Activated B cell treated with CpG ODN at 0.5 μM for 24 hours (primary cell): ENCODE measurements around the gene LENG8. TPM values are rescaled to one million over a fixed set of nuclear protein-coding genes. Genes with fewer than 3 reads are reported as not detected.

ENCODE experiments used
- ATAC-seq: fragments of 200-7000 bp; cut with Tn5 transposase; one replicate; pipeline ENCODE4 v1.10.0; 2021; ENCODE audit warnings: low read depth, mild to moderate bottlenecking, moderate library complexity
- CTCF ChIA-PET: fragments of 350-600 bp; sonication (Branson Sonifier 250); formaldehyde crosslinking; loops from one replicate; lab custom pipeline; 2021; ENCODE audit warnings: antibody characterized with exemption; lab: Charles Lee
- POLR2A ChIA-PET: fragments of 350-600 bp; sonication (Branson Sonifier 250); formaldehyde crosslinking; loops from one replicate; lab custom pipeline; 2021; ENCODE audit warnings: antibody characterized with exemption; lab: Charles Lee
- DNase-seq: peaks from one replicate; pipeline ENCODE4 v3.0.0; 2022
- H3K27ac Mint-ChIP-seq: one replicate; pipeline ENCODE4 v1.8.0; 2020; ENCODE audit warnings: mixed read lengths
- H3K27me3 Mint-ChIP-seq: one replicate; pipeline ENCODE4 v1.8.0; 2021; ENCODE audit warnings: mixed read lengths
- H3K36me3 Mint-ChIP-seq: one replicate; pipeline ENCODE4 v1.8.0; 2021; ENCODE audit warnings: low read depth, mixed read lengths
- H3K4me1 Mint-ChIP-seq: one replicate; pipeline ENCODE4 v1.8.0; 2021; ENCODE audit warnings: mixed read lengths
- H3K4me3 Mint-ChIP-seq: one replicate; pipeline ENCODE4 v1.8.0; 2020; ENCODE audit warnings: mild to moderate bottlenecking, mixed read lengths
- H3K9me3 Mint-ChIP-seq: one replicate; pipeline ENCODE4 v1.8.0; 2020; ENCODE audit warnings: mixed read lengths
- intact Hi-C: fragments of 100-400 bp; cut with micrococcal nuclease; formaldehyde crosslinking; loops from one replicate; pipeline ENCODE4 v1.15.1; 2024
- total RNA-seq: library from RNA; stranded (reverse); gene quantifications from 2 replicates; pipeline ENCODE4 v1.2.3, GENCODE V29; 2022
- TF ChIP-seq, protein P1 (sequence below): fragments of 200-600 bp; IDR thresholded peaks from one replicate; pipeline ENCODE4 v1.8.0; 2022; ENCODE audit warnings: antibody characterized with exemption, mild to moderate bottlenecking

Gene LENG8
- total RNA-seq, 1 donor from 2014 or later: 363 TPM

DNA sequence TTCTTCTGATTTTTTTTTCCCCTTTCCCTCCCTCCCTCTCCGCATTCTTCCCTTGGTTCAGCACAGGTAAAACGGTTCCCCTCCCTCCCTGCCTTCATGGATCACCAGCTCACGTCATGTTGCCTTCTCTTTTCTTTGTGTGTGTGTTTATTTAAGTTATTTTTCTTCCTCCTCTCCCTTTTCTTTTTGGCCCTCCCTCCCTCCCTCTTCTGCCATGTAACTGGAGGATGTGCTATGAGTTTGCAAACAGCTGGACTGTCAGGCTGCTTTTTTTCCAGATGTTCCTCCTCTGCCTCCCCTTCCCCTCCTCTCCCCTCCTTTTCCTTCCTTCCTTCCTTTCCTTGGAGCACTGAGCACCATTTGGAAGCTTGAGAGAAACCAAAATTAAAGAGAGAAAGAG is 12.6 kb downstream of the LENG8 start:
- CTCF ChIA-PET: no interaction called here
- H3K36me3 Mint-ChIP-seq: peaks cover 59% of the 10 kb centered on the region
- peak overlapping the region; percentile 11 for H3K27ac Mint-ChIP-seq
- intact Hi-C loops: loop anchor here (5.0 to 10.0 kb wide), 3 partner anchors 156 to 1183 kb away; partner anchors contain the start of genes CCDC106, PPP6R1, ZNF580 and ZNF581
- TF ChIP-seq, protein P1, sequence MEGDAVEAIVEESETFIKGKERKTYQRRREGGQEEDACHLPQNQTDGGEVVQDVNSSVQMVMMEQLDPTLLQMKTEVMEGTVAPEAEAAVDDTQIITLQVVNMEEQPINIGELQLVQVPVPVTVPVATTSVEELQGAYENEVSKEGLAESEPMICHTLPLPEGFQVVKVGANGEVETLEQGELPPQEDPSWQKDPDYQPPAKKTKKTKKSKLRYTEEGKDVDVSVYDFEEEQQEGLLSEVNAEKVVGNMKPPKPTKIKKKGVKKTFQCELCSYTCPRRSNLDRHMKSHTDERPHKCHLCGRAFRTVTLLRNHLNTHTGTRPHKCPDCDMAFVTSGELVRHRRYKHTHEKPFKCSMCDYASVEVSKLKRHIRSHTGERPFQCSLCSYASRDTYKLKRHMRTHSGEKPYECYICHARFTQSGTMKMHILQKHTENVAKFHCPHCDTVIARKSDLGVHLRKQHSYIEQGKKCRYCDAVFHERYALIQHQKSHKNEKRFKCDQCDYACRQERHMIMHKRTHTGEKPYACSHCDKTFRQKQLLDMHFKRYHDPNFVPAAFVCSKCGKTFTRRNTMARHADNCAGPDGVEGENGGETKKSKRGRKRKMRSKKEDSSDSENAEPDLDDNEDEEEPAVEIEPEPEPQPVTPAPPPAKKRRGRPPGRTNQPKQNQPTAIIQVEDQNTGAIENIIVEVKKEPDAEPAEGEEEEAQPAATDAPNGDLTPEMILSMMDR: no peak
- H3K4me3 Mint-ChIP-seq: no peak overlapping the region
- DNase-seq: no peak
- H3K4me1 Mint-ChIP-seq: peaks cover 31% of the 10 kb centered on the region
- H3K27me3 Mint-ChIP-seq: no peaks in the 10 kb centered on the region
- H3K9me3 Mint-ChIP-seq: no peaks in the 10 kb centered on the region
- POLR2A ChIA-PET: interaction anchor here (0.7 to 3.4 kb wide), 5 partner anchors 10 to 155 kb away, joined by 3 to 78 read pairs (median 4); partner anchors contain the start of gene LENG8
- no peak for ATAC-seq

DNA sequence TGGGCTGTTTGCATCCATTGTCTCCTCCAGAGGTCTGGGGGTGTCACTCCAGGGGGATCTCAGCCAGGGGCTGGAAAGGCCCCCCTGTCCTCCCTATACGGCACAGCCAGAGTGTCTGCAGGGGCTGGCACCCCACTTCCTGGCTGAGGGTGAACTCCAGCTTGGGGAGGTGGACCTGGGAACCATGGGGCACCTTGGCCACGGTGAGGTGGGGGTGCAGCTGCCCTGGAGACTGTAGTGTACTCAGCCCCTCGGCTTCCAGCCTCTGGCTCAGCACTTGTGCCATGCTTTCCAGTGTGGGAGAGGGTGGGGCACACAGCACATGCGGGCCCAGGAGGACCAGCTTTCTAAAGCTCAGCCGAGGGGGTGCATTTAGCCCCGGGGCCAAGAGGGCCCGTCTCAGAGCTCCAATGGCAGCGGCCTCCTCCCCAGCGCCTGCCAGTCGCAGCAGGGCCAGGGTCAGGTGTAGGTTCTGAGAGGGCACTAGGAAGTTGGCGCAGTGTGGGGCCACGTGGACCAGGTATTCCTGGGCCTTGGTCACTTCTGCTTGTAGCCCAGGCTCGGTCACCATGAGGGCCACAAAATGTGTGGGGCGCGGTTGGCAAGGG is 13.2 kb downstream of the LENG8 start:
- TF ChIP-seq, protein P1: no peak
- intact Hi-C loops: loop anchor here (5.0 to 10.0 kb wide), 3 partner anchors 155 to 1183 kb away; partner anchors contain the start of genes CCDC106, PPP6R1, ZNF580 and ZNF581
- Mint-ChIP-seq H3K9me3 (no peaks in the 10 kb centered on the region), H3K27me3 (no peaks in the 10 kb centered on the region), H3K27ac (peak overlapping the region; percentile 70), H3K4me3 (peak overlapping the region; percentile 32), H3K36me3 (peaks cover 54% of the 10 kb centered on the region), H3K4me1 (peaks cover 31% of the 10 kb centered on the region)
- ChIA-PET POLR2A (interaction anchor here (0.7 to 3.4 kb wide), 7 partner anchors 8 to 155 kb away, joined by 3 to 78 read pairs (median 4); partner anchors contain the start of gene LENG8), CTCF (no interaction called here)
- no peak for ATAC-seq
- no peak for DNase-seq

DNA sequence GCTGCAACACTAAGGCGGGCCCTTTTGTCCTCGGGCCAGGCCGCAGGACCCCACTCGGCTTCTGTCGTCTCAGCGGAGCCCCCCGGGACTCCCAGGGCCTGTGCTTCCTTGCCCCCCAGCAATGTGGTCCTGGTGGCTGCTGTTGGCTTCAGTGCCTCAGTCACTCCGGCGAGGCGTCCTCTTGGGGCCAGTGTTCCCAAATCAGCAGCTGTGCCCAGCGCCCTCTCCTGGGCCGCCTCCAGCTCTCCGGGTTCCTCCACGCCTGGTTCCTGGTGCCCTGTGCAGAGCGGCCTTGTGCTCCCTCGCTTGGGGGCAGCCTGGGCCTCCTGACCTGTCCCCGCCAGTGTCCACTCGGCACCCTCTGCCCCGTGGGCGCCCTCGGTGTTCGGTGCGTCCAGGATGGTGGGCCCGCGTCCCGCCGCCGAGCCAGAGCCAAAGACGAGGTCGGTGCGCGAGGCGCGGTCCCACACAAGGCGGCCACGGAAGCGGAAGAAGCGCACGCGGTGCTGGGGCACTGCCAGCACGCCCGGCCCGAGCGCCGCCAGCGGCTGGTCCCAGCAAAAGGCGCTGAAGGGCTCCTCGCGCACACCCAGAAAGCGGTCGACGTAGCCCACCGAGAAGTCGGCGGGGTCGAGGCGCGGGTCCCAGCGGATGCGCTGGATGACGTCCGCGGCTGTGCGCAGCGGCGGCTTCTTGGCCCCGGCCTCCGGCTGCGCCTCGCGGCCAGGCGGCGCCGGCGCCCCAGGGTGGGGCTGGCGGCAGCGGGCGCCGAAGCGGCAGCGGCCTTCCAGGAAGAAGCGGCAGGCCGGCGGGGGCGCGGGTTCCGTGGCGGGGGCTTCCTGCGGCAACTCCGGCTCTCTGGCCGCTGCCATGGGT is 13.9 kb downstream of the LENG8 start:
- CTCF ChIA-PET: no interaction called here
- ATAC-seq: peak; percentile 7
- TF ChIP-seq, protein P1: no peak
- Mint-ChIP-seq H3K27ac (peak overlapping the region; percentile 90), H3K36me3 (peaks cover 46% of the 10 kb centered on the region), H3K9me3 (no peaks in the 10 kb centered on the region), H3K4me1 (peaks cover 31% of the 10 kb centered on the region), H3K4me3 (peak overlapping the region; percentile 82), H3K27me3 (no peaks in the 10 kb centered on the region)
- intact Hi-C loops: loop anchor here (1.0 to 10.0 kb wide), 4 partner anchors 14 to 1182 kb away; partner anchors contain the start of genes CCDC106, LENG8, PPP6R1 and ZNF580
- peak; percentile 68 for DNase-seq
- POLR2A ChIA-PET: interaction anchor here (0.5 to 3.4 kb wide), 21 partner anchors 9 to 1192 kb away, joined by 3 to 78 read pairs (median 4); partner anchors contain the start of genes CNOT3, LENG8, MBOAT7 and PRKCG

DNA sequence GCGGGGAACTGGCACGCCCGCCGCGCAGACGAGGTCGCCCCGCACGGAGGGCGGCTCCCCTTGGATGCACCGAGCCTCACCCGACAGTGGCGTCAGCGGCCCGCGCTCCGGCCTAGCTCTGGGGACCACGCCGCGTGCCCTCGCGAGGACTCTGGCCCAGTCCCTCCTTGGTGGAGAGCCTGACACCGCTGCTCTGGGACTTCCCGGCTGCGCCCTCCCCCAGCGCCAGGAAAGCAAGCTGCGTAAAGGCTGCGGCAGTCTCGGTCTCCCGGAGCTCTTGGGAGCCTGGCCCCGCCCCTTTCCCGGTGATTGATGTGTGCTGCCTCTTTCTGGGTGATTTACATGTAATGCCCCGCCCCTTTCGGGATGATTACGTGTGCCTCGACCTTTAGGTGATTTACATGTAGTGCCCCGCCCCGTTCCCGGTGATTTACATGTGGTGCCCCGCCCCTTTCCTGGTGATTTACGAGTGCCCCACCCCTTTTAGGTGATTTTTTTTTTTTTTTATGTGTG is 14.6 kb downstream of the LENG8 start, which contains the start of gene LENG9:
Gene LENG9, minus strand, starts transcription at position 248 of the 513 bp plus-strand sequence. CDS start 252 bp downstream, outside the sequence.
- TF ChIP-seq, protein P1: no peak
- ATAC-seq (peak; percentile 61), DNase-seq (peak; percentile 85)
- H3K27me3 Mint-ChIP-seq: no peaks in the 10 kb centered on the region
- peaks cover 28% of the 10 kb centered on the region for H3K4me1 Mint-ChIP-seq
- POLR2A ChIA-PET: interaction anchor here (0.5 to 3.4 kb wide), 20 partner anchors 10 to 1191 kb away, joined by 3 to 78 read pairs (median 4); partner anchors contain the start of genes CNOT3, LENG8, MBOAT7 and PRKCG
- intact Hi-C loops: loop anchor here (1.0 to 10.0 kb wide), 9 partner anchors 14 to 1181 kb away; partner anchors contain the start of genes CCDC106, LENG8, PPP6R1 and ZNF580
- peaks cover 39% of the 10 kb centered on the region for H3K36me3 Mint-ChIP-seq
- H3K9me3 Mint-ChIP-seq: no peaks in the 10 kb centered on the region
- CTCF ChIA-PET: no interaction called here
- H3K27ac Mint-ChIP-seq: peak within 1 kb of the TSS; percentile 90
- H3K4me3 Mint-ChIP-seq: peak within 1 kb of the TSS; percentile 82
